Astrocyte (in vitro differentiated cells and primary cell): ENCODE measurements around the gene SHOX. TPM values are rescaled to one million over a fixed set of nuclear protein-coding genes. Genes with fewer than 3 reads are reported as not detected.

Experiments
- DNase-seq: peaks from one replicate; pipeline ENCODE4 v3.0.0-alpha.2; 2010; ENCODE audit warnings: low read depth
- FAIRE-seq: peaks from 2 replicates; lab custom pipeline; 2011; peaks lifted over from hg19 to GRCh38; lab: Jason Lieb, UNC
- H2AFZ ChIP-seq: 2 replicates; pipeline ENCODE4 v1.6.0; 2012; ENCODE audit warnings: low read depth, low read length, inconsistent platforms
- H3K27ac ChIP-seq: 2 replicates; pipeline ENCODE4 v1.5.1; 2011; ENCODE audit warnings: low read depth, low read length, inconsistent platforms
- H3K27me3 ChIP-seq: 2 replicates; pipeline ENCODE4 v1.6.0; 2011; ENCODE audit warnings: low read length, inconsistent platforms; ENCODE audit not compliant: insufficient read depth
- H3K36me3 ChIP-seq: 2 replicates; pipeline ENCODE4 v1.5.1; 2011; ENCODE audit warnings: low read length, inconsistent platforms; ENCODE audit not compliant: insufficient read depth
- H3K4me1 ChIP-seq: 2 replicates; pipeline ENCODE4 v1.5.1; 2011; ENCODE audit warnings: low read length, inconsistent platforms; ENCODE audit not compliant: insufficient read depth
- H3K4me2 ChIP-seq: 2 replicates; pipeline ENCODE4 v1.6.0; 2012; ENCODE audit warnings: low read length, inconsistent platforms
- H3K4me3 ChIP-seq: 2 replicates; pipeline ENCODE4 v1.5.1; 2011; ENCODE audit warnings: low read depth, mild to moderate bottlenecking, low read length, inconsistent platforms; ENCODE audit not compliant: insufficient read depth
- H3K79me2 ChIP-seq: 2 replicates; pipeline ENCODE4 v1.6.0; 2012; ENCODE audit warnings: mild to moderate bottlenecking, low read length, inconsistent platforms; ENCODE audit not compliant: insufficient read depth
- H3K9ac ChIP-seq: 2 replicates; pipeline ENCODE4 v1.6.0; 2012; ENCODE audit warnings: mild to moderate bottlenecking, low read length, inconsistent platforms
- H3K9me3 ChIP-seq: 2 replicates; pipeline ENCODE4 v1.5.1; 2012; ENCODE audit warnings: low read depth, mild to moderate bottlenecking, low read length, inconsistent platforms; ENCODE audit not compliant: insufficient read depth
- H4K20me1 ChIP-seq: 2 replicates; pipeline ENCODE4 v1.6.0; 2012; ENCODE audit warnings: low read length, inconsistent platforms; ENCODE audit not compliant: insufficient read depth
- H3K27ac Mint-ChIP-seq: one replicate; pipeline ENCODE4 v1.8.0; 2021; ENCODE audit warnings: mild to moderate bottlenecking, mixed read lengths; ENCODE audit not compliant: unreplicated experiment
- H3K27me3 Mint-ChIP-seq: one replicate; pipeline ENCODE4 v1.8.0; 2021; ENCODE audit warnings: low read depth, mixed read lengths; ENCODE audit not compliant: unreplicated experiment
- H3K36me3 Mint-ChIP-seq: one replicate; pipeline ENCODE4 v1.8.0; 2021; ENCODE audit warnings: low read depth, mixed read lengths; ENCODE audit not compliant: unreplicated experiment
- H3K4me1 Mint-ChIP-seq: one replicate; pipeline ENCODE4 v1.8.0; 2021; ENCODE audit warnings: low read depth, mixed read lengths; ENCODE audit not compliant: unreplicated experiment
- H3K4me3 Mint-ChIP-seq: one replicate; pipeline ENCODE4 v1.8.0; 2021; ENCODE audit warnings: mild to moderate bottlenecking, moderate library complexity, mixed read lengths; ENCODE audit not compliant: unreplicated experiment
- H3K9me3 Mint-ChIP-seq: one replicate; pipeline ENCODE4 v1.8.0; 2021; ENCODE audit warnings: mild to moderate bottlenecking, mixed read lengths; ENCODE audit not compliant: unreplicated experiment
- EZH2 ChIP-seq: IDR thresholded peaks from 2 replicates; pipeline ENCODE4 v1.6.1; 2012; ENCODE audit warnings: mild to moderate bottlenecking, low read length, inconsistent platforms; ENCODE audit not compliant: insufficient read depth
- total RNA-seq: library from RNA; stranded (reverse); gene quantifications from 2 replicates; pipeline ENCODE4 v1.2.1, GENCODE V29; 2021
- TF ChIP-seq, protein P1 (sequence below): IDR thresholded peaks from 2 replicates; pipeline ENCODE4 v1.5.1; 2011; ENCODE audit warnings: low read depth, mild to moderate bottlenecking, inconsistent platforms, low read length, moderate library complexity; ENCODE audit not compliant: insufficient read depth

Gene SHOX
- total RNA-seq, 1 donor from 2014 or later = not detected

DNA sequence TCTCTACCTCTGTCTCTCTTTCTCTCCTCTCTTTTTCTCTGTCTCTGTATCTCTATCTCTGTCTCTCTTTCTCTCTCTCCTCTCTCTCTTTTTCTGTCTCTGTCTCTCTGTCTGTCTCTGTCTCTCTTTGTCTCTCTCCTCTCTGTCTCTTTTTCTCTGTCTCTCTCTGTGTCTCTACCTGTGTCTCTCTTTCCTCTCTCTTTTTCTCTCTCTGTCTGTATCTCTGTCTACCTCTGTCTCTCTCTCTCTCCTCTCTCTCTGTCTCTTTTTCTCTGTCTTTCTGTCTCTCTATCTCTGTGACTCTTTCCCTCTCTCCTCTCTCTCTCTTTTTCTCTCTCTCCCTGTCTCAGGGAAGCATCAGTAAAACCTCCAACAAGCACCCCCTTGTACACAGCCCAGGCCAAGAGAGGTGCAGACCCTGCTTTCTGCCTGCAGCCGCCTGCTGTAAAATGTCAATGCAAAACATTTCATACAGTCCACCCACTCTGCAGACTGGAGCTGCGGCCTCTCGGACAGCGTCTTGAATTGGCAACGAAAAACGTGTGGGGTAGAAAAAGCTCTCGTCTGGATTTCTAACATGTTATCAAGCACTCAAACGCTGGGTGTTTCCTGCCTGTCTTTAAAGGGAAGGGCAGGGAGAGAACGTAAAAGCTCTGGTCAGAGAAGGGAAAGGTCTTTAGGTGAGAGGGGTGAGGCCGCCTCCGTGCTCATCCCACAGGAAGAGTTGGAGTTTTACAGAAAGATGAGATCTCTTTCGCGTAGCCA is 3.7 kb upstream of the SHOX start:
- no peak overlapping the region for H3K4me2 ChIP-seq
- Mint-ChIP-seq H3K9me3 (peaks cover 41% of the 10 kb centered on the region), H3K27me3 (peaks cover 22% of the 10 kb centered on the region), H3K27ac (peak overlapping the region; percentile 34), H3K4me1 (no peaks in the 10 kb centered on the region), H3K4me3 (no peak overlapping the region), H3K36me3 (peaks cover 4% of the 10 kb centered on the region)
- H3K4me1 ChIP-seq = no peaks in the 10 kb centered on the region
- no peak overlapping the region for H3K4me3 ChIP-seq
- peaks cover 10% of the 10 kb centered on the region for H3K27me3 ChIP-seq
- H4K20me1 ChIP-seq = no peaks in the 10 kb centered on the region
- no peak overlapping the region for H3K27ac ChIP-seq
- no peak for DNase-seq
- no peaks in the 10 kb centered on the region for H3K9me3 ChIP-seq
- H2AFZ ChIP-seq = no peak overlapping the region
- H3K9ac ChIP-seq = no peak overlapping the region
- no peaks in the 10 kb centered on the region for H3K36me3 ChIP-seq
- no peak for FAIRE-seq
- TF ChIP-seq, protein P1, sequence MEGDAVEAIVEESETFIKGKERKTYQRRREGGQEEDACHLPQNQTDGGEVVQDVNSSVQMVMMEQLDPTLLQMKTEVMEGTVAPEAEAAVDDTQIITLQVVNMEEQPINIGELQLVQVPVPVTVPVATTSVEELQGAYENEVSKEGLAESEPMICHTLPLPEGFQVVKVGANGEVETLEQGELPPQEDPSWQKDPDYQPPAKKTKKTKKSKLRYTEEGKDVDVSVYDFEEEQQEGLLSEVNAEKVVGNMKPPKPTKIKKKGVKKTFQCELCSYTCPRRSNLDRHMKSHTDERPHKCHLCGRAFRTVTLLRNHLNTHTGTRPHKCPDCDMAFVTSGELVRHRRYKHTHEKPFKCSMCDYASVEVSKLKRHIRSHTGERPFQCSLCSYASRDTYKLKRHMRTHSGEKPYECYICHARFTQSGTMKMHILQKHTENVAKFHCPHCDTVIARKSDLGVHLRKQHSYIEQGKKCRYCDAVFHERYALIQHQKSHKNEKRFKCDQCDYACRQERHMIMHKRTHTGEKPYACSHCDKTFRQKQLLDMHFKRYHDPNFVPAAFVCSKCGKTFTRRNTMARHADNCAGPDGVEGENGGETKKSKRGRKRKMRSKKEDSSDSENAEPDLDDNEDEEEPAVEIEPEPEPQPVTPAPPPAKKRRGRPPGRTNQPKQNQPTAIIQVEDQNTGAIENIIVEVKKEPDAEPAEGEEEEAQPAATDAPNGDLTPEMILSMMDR = no peak
- no peak for TF ChIP-seq EZH2
- H3K79me2 ChIP-seq = no peaks in the 10 kb centered on the region

DNA sequence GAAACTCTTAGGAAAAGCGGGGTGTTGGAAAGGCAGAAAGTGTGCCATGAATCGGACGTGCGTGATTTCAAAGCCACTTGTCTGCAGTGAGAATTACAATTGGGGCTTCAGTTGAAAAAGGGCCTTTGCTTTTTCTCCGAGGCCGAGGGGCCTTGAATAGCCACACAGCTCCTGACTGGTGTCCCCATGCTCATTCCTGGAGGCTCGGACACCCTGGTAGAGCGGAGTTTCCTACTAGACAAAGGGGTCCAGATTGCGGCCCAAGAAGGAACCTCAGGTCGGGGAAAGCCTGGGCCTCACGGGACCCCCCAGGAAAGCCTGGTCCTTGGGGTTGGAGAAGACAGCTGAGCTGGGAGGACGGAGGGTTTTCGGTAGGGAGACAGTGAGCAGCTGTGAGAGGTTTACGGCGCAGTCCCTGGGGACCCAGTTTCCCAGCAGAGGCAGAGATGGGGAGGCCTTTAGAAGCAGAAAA is 3.0 kb upstream of the SHOX start:
- DNase-seq = no peak
- H4K20me1 ChIP-seq = no peaks in the 10 kb centered on the region
- no peak overlapping the region for H2AFZ ChIP-seq
- Mint-ChIP-seq H3K9me3 (peaks cover 36% of the 10 kb centered on the region), H3K27ac (no peak overlapping the region), H3K4me1 (no peaks in the 10 kb centered on the region), H3K27me3 (peaks cover 18% of the 10 kb centered on the region), H3K36me3 (peaks cover 4% of the 10 kb centered on the region), H3K4me3 (no peak overlapping the region)
- H3K79me2 ChIP-seq = no peaks in the 10 kb centered on the region
- H3K4me2 ChIP-seq = no peak overlapping the region
- peaks cover 13% of the 10 kb centered on the region for H3K27me3 ChIP-seq
- FAIRE-seq = no peak
- no peak for TF ChIP-seq EZH2
- TF ChIP-seq, protein P1 = no peak
- no peak overlapping the region for H3K27ac ChIP-seq
- H3K9me3 ChIP-seq = no peaks in the 10 kb centered on the region
- H3K4me3 ChIP-seq = no peak overlapping the region
- no peaks in the 10 kb centered on the region for H3K4me1 ChIP-seq
- no peaks in the 10 kb centered on the region for H3K36me3 ChIP-seq
- H3K9ac ChIP-seq = no peak overlapping the region

DNA sequence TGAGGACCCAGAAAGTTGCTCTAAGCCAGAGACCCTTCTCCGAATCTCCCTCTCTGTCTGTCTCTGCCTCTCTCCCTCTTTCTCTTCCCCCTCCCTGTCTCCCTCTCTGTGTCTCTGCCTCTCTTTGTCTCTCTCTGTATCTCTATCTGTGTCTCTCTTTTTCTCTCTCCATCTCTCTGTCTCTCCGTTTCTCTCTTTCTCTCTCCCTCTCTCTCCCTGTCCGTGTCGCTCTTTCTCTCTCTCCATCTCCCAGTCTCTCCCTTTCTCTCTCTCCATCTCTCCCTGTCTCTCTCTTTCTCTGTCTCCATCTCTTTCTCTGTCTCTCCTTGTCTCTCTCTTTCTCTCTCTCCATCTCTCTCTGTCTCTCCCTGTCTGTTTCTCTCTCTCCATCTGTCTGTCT is 2.6 kb upstream of the SHOX start:
- H3K4me1 ChIP-seq = no peaks in the 10 kb centered on the region
- no peaks in the 10 kb centered on the region for H3K9me3 ChIP-seq
- no peaks in the 10 kb centered on the region for H4K20me1 ChIP-seq
- H3K4me1 Mint-ChIP-seq = no peaks in the 10 kb centered on the region
- H3K27me3 ChIP-seq = peaks cover 13% of the 10 kb centered on the region
- no peaks in the 10 kb centered on the region for H3K36me3 ChIP-seq
- H3K4me2 ChIP-seq = no peak overlapping the region
- H2AFZ ChIP-seq = no peak overlapping the region
- peaks cover 15% of the 10 kb centered on the region for H3K27me3 Mint-ChIP-seq
- peaks cover 33% of the 10 kb centered on the region for H3K9me3 Mint-ChIP-seq
- no peak overlapping the region for H3K4me3 ChIP-seq
- H3K27ac Mint-ChIP-seq = no peak overlapping the region
- H3K4me3 Mint-ChIP-seq = no peak overlapping the region
- TF ChIP-seq, protein P1 = no peak
- no peak for TF ChIP-seq EZH2
- no peaks in the 10 kb centered on the region for H3K79me2 ChIP-seq
- H3K9ac ChIP-seq = no peak overlapping the region
- FAIRE-seq (no peak), DNase-seq (no peak)
- peaks cover 4% of the 10 kb centered on the region for H3K36me3 Mint-ChIP-seq
- no peak overlapping the region for H3K27ac ChIP-seq
